GM04503 (cell line): ENCODE results near the gene CACNB2.
"Not testable (repeated sequence)": the region's sequence is repeated elsewhere in the genome, so short reads cannot be mapped to it uniquely, and the experiment has no call there.

Experiments
- DNase-seq: peaks from one replicate; pipeline ENCODE4 v3.0.0-alpha.2; 2012; ENCODE audit warnings: low read depth

The CACNB2 gene

DNA sequence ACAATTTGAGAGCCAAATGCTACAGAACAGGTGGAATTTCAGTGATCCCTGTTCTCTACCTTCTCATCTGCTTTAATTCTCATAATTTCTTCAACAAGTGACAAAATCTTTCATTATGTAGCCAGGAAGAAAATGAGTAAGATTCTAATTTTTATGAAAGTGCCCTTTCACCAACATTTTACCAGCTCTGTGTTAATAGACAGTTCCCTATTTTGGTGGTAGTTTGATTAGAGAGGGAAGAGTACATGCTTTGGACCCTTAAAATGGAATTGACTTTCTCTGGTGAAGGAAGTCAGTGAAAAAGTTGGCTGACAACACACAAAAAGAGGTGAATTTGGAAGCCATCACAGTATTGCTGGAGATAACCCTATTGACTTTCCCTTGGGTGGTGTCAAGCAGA is 61.7 kb downstream of the CACNB2 start:
- no peak for DNase-seq

DNA sequence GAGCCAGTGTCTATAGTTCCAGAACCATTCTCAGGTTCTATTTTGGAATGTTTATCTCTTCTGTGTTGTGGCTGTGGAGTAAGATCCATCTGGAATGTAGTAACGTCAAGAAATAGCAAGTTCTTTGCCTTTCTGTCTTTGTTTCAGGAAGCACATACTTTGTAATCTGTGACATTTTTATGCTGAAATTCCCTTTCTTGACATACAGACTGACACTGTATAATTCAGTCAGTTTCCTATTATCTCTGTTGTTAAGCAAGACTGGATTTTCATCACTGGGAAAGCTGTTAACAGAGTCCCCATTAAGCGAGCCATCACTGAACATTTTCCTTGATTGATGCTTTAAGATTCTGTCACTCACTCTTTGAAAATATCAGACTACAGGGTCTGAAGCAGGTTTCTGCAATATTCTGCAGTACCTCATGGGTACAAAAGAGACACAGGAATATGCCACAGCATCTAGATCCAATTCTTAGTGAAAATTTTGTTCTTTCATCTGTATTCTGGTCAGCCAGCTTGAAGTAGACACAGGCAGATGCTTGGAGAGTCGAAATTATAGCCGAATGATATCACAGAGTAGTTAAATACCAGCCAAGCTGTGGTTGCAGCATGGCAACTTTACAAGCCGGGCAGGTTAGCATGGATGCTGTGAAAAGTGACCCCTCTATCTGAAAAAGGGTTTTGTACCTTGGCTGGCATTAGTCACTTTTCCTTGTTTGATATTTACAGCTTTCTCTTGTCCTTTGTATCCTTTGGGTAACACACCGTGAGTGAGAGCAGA is 62.6 kb downstream of the CACNB2 start:
- DNase-seq = no peak

DNA sequence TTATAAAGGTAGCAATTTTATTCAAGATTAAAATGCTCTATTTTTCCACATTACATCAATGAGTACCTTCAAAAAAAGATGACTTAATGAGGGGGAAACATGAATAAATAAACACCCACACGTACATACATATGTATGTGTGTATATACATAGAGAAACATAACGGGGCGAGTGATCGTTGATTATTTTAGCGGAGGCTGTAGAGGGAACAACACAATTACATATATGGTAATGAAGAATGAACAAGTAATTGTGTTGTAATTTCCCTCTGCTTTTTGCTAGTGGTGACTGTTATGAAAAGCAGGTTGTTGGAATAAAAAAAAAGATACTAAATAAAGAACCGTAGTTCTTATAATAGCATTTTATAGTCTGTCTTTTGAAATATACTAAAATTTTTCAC is 63.2 kb downstream of the CACNB2 start:
- DNase-seq = no peak

DNA sequence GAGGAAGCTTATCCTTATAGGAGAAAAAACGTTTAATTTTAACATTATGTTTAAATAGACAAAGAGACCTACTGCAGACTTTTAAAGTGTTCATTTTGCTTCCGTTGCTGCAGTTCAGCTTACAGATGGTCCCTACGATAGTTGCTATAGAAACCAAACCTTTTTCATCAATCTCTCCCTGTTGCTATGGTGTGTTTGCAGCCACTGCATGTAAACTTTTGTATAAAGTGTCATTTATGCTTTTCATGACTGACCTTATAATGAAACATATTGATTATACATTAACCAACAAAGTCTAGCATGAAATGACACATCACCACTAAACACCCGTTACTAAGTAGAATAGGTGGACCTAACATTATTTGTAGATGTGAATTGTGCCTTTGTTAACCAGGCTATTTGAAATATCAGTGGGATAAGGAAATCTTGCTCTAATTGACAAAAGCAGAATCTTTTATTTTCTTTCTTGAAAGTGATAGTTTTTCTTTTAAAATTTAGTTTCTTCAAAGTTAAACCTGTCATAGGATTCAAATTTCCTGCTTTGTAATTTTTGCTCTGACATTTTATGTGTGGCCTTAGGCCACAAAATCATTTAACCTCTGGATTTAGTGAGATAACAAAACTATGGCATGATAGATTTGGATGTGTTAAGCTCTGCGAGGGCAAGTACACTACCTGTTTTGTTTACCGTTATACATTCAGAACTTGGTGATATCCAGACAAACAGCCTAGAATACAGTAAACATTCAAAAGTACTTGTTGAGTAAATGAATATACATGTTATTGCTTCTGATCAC is 64.0 kb downstream of the CACNB2 start:
- DNase-seq = no peak

DNA sequence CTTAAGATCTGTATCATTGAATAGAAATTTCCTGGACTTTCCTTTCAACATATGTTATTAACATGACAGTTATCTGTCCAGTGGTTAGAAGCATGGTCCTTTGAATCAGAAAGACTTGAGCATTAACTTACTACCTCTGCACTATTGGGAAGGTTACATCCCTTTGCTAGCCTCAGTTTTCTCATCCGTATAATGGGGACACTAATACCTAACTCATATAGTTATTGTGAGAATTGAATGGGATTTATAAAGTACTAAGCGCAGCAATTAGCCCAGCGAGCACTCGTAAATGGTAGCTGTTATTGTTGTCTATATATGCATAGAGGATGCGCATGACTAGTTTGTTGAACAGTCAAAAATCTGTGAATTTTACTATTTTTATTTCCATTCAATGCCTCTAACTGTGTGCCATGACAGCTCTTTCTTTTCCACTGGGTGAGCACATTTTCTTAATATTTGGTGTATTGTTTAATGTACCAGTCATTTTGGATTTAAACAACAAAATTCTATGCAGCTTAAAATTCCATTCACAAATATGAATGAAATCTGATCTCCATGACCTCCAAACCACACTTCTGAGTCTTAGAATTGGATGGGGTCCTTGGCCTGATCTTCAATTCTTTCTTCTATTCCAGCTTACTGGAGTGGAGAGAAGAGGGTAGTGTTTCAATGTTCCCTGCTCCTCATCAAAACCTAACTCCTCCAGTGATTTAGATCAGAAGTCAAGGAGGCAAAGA is 65.0 kb downstream of the CACNB2 start:
- DNase-seq = no peak

DNA sequence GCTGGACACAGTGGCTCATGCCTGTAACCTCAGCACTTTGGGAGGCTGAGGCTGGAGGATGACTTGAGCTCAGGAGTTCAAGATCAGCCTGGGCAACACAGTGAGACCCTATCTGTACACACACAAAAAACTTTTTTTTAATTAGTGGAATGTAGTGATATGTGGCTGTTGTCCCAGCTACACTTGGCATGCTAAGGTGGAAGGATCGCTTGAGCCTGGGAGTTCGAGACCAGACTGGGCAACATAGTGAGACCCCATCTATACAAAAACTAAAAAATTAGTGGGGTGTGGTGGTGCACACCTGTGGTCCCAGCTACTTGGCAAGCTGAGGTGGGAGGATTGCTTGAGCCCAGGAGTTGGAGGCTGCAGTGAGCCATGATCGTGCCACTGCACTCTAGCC is 68.0 kb downstream of the CACNB2 start:
- DNase-seq = not testable (repeated sequence)

DNA sequence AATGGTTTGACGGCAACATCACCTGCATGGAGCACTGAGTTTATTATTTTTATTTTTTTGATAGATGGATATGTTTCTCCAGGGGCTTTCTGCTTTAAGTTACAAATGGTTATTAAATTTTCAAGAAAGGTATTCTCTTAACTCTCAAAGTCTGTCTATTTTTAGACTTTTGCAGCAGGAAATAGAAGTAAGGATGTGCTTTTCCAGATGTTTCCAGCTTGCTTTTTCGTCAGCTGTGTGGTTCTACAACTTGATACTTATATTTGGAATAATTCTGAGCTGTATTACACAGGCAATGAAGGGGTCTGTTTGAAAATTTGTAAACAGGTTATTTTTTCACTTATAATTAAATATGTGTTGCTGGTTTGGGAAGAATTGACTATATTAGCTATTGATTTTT is 69.0 kb downstream of the CACNB2 start:
- no peak for DNase-seq

DNA sequence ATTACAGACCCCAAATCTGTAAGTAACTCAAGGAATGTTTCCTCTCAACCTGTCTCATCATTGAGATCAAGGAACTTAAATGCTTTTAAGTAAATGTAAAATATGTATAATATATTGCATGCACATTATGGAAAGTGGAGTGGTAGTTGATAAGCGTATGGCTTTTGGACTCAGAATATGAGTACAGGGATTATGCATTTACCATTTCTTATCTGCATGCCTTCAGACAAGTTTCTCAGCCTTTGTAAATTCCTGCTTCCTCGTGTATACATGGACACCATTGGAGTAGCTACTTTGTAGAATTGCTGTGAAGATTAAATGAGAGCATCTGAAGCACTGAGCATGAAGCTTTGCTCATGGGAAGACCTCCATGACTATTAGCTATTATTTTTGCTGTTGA is 70.5 kb downstream of the CACNB2 start:
- no peak for DNase-seq

DNA sequence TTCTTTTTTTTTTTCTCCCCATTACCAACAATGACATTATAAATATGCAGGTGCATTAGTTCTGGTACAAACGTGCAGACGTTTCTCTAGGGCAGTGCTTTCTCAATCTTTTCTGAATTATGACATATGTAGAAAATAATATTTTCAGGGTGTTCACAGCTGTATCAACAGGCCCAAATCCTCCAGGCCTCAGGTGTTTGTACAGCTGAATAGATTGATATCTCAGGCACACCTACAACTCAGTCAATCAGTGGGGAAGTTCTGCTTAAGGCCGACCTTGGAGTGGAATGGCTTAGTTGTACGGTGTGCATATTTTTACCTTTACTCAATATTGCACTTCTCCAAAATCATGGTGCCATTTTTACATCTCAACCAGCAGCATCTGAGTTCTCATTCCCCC is 71.6 kb downstream of the CACNB2 start:
- no peak for DNase-seq

DNA sequence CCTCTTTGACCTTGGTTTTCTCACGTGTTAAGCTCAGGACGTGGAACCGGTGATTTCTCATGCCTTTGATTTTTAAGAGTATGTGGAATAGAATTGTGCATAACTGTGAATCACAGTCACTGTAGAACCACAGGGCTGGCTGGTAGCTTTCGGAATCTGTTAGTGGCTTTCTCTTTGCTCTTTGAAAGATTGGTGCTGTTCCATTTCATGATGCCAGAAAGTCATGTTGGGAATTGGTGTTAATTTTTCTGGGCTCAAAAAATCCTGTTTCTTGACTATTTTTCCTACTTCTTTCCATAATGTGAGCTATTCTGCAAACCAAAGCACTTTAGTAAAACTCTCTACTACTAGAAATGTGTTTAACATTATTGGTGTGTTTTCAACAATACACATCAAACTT is 73.0 kb downstream of the CACNB2 start:
- DNase-seq = no peak

DNA sequence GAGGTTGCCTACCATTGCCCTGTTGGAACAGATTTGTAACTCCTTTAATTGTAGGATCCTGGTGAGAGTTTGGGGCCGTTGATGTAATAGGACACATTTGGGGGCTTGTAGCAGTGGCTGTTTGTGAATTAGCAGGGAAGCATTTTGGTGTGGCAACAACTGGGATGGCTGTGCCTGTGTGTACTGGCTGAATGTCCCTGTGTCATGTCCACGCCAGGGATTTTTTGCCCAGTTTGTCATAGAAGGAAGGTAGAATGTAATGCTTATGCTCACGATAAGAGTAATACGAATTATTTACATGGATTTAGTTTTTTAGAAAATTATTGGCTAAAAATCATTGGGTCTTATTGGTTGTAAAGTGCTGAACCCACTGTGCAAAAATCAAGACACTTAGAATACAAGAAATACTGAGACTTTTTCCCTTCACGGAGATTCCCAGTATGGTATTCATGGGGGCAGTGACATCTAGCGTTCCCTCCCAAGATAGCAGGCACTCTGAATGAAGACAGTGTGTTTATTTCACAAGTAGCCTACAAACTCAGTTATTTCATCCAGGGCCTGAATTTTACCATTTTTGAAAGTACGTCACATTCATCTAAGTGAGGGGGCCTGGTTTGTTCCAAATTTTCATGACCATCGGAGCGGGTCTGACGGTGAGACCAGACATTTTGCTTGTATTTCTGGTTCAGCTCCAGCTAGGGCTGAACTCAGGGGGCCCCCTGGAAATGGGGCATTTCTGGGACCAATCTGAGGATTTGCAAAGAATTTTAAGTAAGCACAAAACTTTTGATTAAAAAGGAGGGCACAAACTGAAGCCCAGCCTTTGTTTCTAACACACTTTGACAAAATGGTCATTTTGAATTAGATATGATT is 74.7 kb downstream of the CACNB2 start:
- no peak for DNase-seq

DNA sequence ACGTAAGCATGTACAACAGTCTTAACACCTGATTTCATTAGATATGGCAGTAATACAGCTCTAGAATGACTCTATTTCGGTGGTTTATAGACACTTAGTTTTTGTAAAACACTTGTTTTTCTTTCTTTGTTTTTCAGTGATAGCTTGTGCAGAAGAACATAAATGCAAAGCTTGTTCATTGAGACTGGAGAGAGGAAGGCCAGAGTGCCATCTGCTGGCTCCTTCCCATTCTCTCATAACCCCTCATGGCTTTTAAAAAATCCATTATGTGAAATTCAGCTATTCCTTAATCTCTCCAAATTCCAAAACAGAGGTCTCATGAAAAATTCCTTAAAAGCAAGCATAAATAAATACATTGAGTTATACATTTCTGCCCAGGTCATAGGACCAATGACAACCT is 76.3 kb downstream of the CACNB2 start:
- no peak for DNase-seq

DNA sequence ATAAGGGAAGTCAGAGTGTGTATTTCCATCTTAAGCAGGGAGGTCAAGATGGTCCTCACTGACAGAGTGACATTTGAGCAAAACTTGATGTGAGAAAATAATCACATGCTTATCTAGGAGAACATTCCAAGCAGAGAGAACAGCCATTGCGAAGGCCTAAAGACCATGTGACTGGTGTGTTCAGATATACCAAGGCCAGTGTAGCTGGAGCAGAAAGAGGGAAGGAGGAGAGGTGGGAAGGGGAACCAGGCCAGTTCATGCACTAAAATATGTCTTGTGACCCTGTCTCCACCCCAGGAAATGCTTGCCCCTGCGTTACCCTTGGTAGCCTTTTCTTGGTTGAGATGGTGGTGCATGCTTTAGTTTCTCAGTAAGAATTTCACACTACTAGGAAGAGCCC is 77.4 kb downstream of the CACNB2 start:
- no peak for DNase-seq

DNA sequence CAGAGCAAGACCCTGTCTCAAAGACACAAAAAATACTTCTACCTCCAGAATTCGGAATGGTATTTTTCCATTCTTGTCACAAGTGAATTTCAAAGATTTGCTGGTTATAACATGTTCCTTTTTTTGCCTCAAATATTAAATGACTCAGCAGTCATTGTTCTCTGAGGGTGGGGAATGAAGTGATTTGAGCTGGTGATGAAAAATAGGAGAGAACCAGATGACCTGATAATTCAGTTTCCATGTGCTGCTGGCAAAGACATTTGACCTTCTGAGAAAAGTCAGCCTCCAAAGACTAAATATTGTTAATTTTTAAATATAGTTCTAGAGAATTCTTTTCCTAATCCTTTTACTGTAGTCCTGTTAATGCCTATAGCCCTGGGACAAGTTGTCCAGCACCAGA is 78.9 kb downstream of the CACNB2 start:
- DNase-seq = no peak

DNA sequence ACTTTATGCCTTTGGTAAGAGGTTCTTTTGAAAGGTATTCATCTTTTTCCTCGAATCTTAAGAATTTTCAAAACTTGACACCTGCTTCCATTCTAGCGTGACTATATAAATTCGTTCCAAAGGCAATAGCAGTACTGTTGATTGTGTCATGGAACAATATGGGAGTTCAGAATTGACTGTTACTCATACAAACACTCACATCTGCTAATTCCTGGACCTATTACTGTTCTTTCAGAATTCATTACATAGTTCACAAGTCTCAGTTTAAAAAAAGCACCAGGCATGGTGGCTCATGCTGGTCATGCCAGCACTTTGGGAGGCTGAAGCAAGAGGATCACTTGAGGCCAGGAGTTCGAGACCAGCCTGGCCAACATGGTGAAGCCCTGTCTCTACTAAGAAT is 80.9 kb downstream of the CACNB2 start:
- DNase-seq = no peak

DNA sequence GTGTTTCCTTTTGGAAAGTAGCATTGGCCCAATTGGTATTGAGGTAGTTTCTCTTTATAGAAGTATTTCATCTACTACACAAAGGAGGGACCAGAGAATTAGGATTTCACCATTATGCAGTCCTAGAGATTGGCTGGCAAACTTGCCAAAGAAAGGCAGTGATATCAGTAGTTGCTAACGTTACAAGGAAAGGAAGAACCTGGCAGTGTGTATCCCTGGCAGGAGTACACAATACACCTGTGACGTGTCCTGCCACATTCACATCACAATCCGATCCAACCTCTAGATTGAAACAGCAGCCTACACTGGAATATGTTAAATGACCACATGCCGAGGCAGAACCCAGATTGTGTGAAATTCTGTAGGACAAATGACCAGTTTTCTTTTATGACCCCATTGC is 81.7 kb downstream of the CACNB2 start:
- no peak for DNase-seq

DNA sequence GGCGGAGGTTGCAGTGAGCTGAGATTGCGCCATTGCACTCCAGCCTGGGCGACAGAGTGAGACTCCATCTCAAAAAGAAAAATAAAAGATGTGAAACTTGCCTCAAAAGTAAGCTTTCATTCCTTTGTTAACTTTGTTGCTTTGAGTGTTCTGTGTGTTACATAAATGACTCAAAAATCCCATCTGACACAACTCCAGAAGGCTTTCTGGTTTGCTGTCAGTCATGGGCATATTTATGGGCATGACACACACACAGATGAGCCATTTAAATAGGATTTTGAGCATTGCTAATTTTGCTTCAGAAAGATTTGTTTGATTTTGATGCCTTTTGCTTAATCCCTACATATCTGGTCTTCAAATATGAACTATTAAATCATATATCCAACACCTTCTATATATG is 82.6 kb downstream of the CACNB2 start:
- DNase-seq = no peak

DNA sequence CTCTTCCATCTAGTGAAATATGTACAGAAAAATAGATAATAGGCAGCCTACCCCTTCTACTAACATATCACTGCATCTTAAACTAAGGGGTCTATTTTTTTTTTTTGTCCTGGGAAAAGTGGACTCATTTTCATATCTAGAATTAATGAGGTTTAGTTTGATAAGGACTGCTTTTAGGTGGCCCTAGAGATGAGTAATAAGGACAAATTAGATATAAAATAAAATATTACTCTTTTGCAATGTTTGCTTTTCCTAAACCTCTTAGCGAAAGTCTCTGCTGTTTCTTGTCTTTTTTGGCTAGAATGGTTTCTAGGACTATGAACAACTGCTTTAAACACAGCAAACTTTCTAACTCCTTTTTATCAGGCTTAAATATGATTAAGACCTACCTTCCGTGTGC is 83.7 kb downstream of the CACNB2 start:
- DNase-seq = no peak

DNA sequence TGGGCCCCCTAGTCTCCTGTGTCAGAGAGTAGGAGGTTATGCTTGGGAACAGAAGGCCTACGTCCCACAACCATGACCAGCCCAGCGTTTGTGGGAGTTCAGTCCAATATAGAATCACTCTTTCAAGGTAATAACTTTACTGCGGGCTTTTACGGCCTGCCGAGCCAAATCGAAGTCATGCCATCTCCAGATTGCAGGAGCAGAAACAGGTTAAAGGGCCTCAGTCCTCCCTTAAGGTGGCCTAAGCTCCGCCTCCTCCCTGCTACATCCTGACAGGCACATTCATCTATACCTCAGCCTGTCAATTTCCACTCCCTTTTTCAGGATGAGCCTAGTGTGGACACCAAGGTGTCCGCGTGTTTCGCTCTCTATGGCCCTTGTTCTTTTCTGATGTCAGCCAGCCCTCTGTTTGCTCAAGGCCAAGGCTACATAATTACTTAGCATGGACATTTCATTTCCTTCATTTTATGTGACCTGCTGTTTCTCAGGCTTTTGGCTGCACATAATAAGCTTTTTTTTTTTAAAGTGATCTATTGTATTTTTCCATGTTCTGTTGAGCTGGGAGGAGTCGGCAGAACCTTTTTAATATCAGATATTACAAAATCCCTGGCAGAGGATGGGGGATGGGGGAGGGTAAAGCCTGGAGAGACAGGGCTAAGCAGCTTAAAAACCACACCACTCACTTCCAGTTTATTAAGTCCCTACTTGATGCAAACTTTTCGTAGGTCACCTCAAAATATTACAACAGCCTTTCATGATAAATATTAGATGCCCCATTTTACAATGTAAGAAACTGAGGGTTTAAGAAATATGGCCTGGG is 84.6 kb downstream of the CACNB2 start:
- DNase-seq = no peak

DNA sequence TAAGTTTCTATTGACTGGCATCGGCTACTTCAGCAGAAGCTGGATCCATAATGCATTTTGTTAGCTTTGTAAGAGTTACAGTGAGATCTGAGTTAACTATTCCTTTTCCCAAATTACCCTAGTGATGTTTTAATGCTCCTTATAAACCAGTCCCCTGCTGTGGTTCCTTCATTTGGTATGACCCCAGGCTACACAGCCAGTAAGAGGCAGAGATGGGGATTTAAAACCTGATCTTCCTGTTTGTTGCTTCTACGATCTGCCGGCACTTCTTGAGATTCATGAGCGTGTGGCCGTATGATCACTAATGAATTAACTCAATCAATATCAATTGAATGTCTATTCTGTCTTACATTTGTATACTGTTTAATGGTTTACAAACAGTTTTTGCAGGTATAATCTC is 86.1 kb downstream of the CACNB2 start:
- DNase-seq = no peak

DNA sequence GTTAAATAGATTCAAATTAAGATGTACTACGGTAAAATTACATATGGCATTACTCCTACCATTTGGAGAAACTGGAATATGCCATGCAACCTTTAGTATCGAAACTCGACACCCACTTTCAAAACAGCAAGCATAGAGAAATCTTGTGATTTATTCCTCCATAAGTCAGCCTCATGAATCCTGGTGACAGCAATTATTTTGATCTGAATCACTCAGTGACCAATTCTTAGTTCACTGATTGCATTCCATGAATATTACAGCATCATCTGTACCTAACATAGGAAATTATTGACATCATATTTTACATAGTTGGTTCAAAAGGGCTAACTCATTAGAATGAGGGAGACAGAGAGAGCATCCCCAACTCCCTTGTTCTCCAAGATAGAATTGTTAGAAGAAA is 89.6 kb downstream of the CACNB2 start:
- DNase-seq = peak; percentile 16
